A673 (cell line): ENCODE data around the gene SYT14.

ENCODE experiments used
- CTCF ChIP-seq: fragments of 300-800, 200-600 bp; sonication (generic); conservative IDR thresholded peaks from 2 replicates; pipeline ENCODE4 v1.5.1; 2017; ENCODE audit warnings: low read depth, mild to moderate bottlenecking, antibody characterized with exemption, low read length, moderate library complexity, mixed read lengths
- EZH2 ChIP-seq: fragments of 200-600 bp; sonication (generic); IDR thresholded peaks from 2 replicates; pipeline ENCODE4 v1.6.1; 2017; ENCODE audit warnings: borderline replicate concordance, low read depth, mild to moderate bottlenecking, mixed read lengths, antibody characterized with exemption, low read length; ENCODE audit not compliant: poor library complexity, severe bottlenecking

- no peak for TF ChIP-seq CTCF
- no peak for TF ChIP-seq EZH2
These were observed 134.1 kb downstream of the SYT14 start for GRCh38 chr1:210072129-210072528.
